ENCODE results near the gene PAPPA. TPM values are rescaled to one million over a fixed set of nuclear protein-coding genes. Genes with fewer than 3 reads are reported as not detected.

PAPPA gene
- total and polyA plus RNA-seq, 4 experiments from 2014 or later, result not detected

DNA sequence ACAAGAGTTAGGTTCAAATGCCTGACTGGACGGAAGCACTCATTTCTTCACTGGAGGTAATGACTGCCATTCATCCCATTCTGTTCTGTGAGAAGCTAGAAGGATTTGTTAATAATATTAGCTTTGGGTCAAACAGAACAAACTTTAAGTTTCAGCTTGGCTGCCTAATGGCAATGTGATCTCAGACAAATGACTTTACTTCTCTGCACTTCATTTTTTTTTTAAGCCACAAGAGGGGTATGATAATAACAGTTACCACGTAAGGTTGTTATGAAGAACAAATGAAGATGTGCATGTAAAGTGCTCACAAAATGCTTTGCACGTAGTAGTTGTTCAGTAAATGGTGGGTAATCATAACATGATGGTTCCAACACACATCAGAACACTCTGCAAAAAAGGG, 199.4 kb downstream of the PAPPA start:
- ChIA-PET POLR2A (ENCODE audit: partially characterized antibody) (no interaction called here), CTCF (ENCODE audit: partially characterized antibody) (no interaction called here)
- H3K27me3 ChIP-seq (ENCODE audit: insufficient read depth, low read length), result no peaks in the 10 kb centered on the region
- intact Hi-C loops (cut with micrococcal nuclease), result no loop called here
- H3K9me3 ChIP-seq (ENCODE audit: control insufficient read depth in 1 of 2, low read length in 2 of 2), result no peaks in the 10 kb centered on the region
- H3K4me3 ChIP-seq (ENCODE audit: low read length in 2 of 2), result no peak overlapping the region
- Mint-ChIP-seq H3K27ac (no peak overlapping the region), H3K36me3 (no peaks in the 10 kb centered on the region), H3K9me3 (no peaks in the 10 kb centered on the region), H3K4me1 (no peaks in the 10 kb centered on the region), H3K27me3 (peaks cover 0 to 2% of the 10 kb centered on the region in 2 donors), H3K4me3 (no peak overlapping the region)
- no peak overlapping the region for H3K27ac ChIP-seq (ENCODE audit: low read depth, low read length)
- DNase-seq, result no peak
- no peaks in the 10 kb centered on the region for H3K4me1 ChIP-seq (ENCODE audit: insufficient read depth, low read length)
- H3K36me3 ChIP-seq (ENCODE audit: insufficient read depth, low read length), result no peaks in the 10 kb centered on the region

DNA sequence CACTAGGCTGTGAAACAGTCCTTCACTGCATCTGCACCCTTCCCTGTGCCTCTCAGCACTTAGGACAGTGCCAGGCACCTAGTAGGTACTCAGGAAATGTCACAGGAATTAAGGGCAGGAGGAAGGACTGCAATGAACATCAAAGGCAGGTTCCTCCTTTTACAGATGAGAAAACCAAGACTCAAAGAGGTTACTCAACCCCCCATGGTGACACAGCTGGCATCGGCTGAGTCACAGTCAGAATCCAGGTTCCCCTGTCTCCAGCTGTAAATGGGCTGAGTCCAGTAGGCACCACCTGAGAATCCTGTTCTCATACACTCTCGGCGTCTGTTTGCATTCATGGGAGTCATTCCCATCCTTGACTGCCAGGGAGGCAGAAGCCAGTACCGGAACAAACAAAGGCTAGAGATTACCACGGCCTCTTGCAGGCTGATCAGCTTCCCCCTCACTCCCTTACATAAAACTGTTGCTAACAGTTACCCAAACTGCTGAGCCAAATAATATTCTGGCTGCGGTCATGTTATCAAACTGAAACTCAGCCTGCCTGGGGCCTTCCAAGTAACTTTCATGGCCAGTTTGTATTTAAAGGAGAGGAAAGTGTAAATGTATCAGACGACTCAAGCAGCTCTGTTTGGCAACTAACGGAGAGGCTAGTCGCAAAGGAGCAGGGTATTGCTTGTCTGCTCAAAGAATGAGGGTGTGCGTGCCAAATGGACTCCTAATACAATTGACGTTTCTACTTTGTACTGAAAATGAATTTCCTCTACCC, 201.7 kb downstream of the PAPPA start:
- Histone ChIP-seq H3K9me3 (ENCODE audit: control insufficient read depth in 1 of 2, low read length in 2 of 2) (no peaks in the 10 kb centered on the region), H3K4me3 (ENCODE audit: low read length in 2 of 2) (no peak overlapping the region), H3K36me3 (ENCODE audit: insufficient read depth, low read length) (no peaks in the 10 kb centered on the region), H3K27ac (ENCODE audit: low read depth, low read length) (no peak overlapping the region), H3K27me3 (ENCODE audit: insufficient read depth, low read length) (no peaks in the 10 kb centered on the region), H3K4me1 (ENCODE audit: insufficient read depth, low read length) (no peaks in the 10 kb centered on the region)
- ChIA-PET POLR2A (ENCODE audit: partially characterized antibody) (no interaction called here), CTCF (ENCODE audit: partially characterized antibody) (no interaction called here)
- H3K36me3 Mint-ChIP-seq, result no peaks in the 10 kb centered on the region
- H3K27ac Mint-ChIP-seq, result no peak overlapping the region
- no peak overlapping the region for H3K4me3 Mint-ChIP-seq
- intact Hi-C loops (cut with micrococcal nuclease), result no loop called here
- H3K27me3 Mint-ChIP-seq, result no peaks in the 10 kb centered on the region
- no peaks in the 10 kb centered on the region for H3K9me3 Mint-ChIP-seq
- H3K4me1 Mint-ChIP-seq, result no peaks in the 10 kb centered on the region
- DNase-seq, result no peak

DNA sequence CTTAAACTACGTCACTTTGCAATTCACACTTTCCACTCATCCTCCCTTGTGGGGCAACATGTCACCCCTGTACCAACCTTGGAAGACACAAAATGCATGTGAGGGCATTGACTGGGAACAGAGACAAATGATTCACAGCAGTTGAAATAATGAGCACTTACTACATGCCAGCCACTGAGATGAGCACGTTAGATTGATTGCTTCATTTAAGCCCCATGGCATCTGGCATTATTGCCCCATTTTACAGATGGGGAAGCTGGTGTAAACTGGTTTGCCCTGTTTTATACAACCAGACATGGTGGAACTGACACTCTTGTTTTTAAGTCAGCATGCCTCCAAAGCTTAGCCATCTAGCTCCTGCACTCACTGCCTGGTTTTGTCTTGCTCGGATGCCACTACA, 204.7 kb downstream of the PAPPA start:
- Mint-ChIP-seq H3K27me3 (no peaks in the 10 kb centered on the region), H3K36me3 (no peaks in the 10 kb centered on the region), H3K4me3 (no peak overlapping the region), H3K9me3 (no peaks in the 10 kb centered on the region), H3K27ac (no peak overlapping the region), H3K4me1 (no peaks in the 10 kb centered on the region)
- intact Hi-C loops (cut with micrococcal nuclease), result no loop called here
- CTCF ChIA-PET (ENCODE audit: partially characterized antibody), result no interaction called here
- Histone ChIP-seq H3K4me3 (ENCODE audit: low read length in 2 of 2) (no peak overlapping the region), H3K27me3 (ENCODE audit: insufficient read depth, low read length) (no peaks in the 10 kb centered on the region), H3K9me3 (ENCODE audit: control insufficient read depth in 1 of 2, low read length in 2 of 2) (no peaks in the 10 kb centered on the region), H3K4me1 (ENCODE audit: insufficient read depth, low read length) (no peaks in the 10 kb centered on the region), H3K36me3 (ENCODE audit: insufficient read depth, low read length) (no peaks in the 10 kb centered on the region), H3K27ac (ENCODE audit: low read depth, low read length) (no peak overlapping the region)
- POLR2A ChIA-PET (ENCODE audit: partially characterized antibody), result no interaction called here
- DNase-seq, result no peak

DNA sequence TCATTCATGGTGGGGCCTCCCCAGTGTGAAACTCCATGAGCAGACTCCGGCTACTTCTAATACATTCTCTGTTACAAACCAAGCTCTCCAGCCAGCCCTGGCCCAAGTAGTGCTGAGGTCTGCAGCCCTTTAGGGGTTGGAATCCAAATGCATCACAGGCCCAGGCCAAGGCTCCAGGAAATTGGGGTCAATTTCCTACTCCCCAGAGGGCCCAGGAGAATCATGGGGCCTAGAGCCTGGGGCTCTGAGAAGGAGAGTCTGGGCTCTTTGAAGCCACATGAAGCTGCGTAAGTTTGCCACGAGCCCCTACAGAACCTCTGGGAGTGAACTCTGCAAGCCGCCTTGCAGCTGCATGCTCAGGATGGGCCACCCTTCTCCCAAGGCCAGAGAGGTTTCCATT, 206.4 kb downstream of the PAPPA start:
- H3K4me3 ChIP-seq (ENCODE audit: low read length in 2 of 2), result no peak overlapping the region
- POLR2A ChIA-PET (ENCODE audit: partially characterized antibody), result no interaction called here

DNA sequence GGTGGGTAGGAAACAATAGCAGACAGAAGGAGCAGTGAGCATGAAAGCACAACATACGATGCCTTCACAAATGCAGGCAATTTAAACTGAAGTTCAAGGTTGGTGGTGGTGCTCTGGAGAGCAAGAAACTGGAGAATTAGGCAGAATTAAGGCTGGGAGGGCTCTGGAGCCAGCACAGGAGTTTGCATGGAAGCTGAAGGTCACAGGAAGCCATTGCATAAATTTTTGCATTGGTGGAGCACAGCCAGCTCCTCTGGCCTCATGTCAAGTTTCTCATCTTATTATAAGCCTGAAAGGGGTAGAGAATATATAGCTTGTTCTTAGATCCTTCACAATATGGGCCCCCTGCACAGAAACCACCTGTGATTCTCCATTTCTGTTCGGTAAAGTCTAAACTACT, 207.4 kb downstream of the PAPPA start:
- no peak overlapping the region for H3K4me3 ChIP-seq (ENCODE audit: low read length in 2 of 2)
- no peaks in the 10 kb centered on the region for H3K36me3 ChIP-seq (ENCODE audit: insufficient read depth, low read length)
- CTCF ChIA-PET (ENCODE audit: partially characterized antibody), result no interaction called here
- Mint-ChIP-seq H3K27ac (no peak overlapping the region), H3K9me3 (no peaks in the 10 kb centered on the region), H3K4me3 (no peak overlapping the region), H3K27me3 (no peaks in the 10 kb centered on the region), H3K4me1 (no peaks in the 10 kb centered on the region), H3K36me3 (no peaks in the 10 kb centered on the region)
- no peaks in the 10 kb centered on the region for H3K27me3 ChIP-seq (ENCODE audit: insufficient read depth, low read length)
- no peaks in the 10 kb centered on the region for H3K9me3 ChIP-seq (ENCODE audit: control insufficient read depth in 1 of 2, low read length in 2 of 2)
- no peak for DNase-seq
- intact Hi-C loops (cut with micrococcal nuclease), result no loop called here
- no peaks in the 10 kb centered on the region for H3K4me1 ChIP-seq (ENCODE audit: insufficient read depth, low read length)
- no peak overlapping the region for H3K27ac ChIP-seq (ENCODE audit: low read depth, low read length)
- POLR2A ChIA-PET (ENCODE audit: partially characterized antibody), result no interaction called here

More for the DNA sequence above, 206.4 kb downstream of the PAPPA start:
- Mint-ChIP-seq H3K27me3 (no peaks in the 10 kb centered on the region), H3K9me3 (no peaks in the 10 kb centered on the region), H3K27ac (no peak overlapping the region), H3K4me1 (no peaks in the 10 kb centered on the region), H3K36me3 (no peaks in the 10 kb centered on the region), H3K4me3 (no peak overlapping the region)
- DNase-seq, result no peak
- CTCF ChIA-PET (ENCODE audit: partially characterized antibody), result no interaction called here
- no peak overlapping the region for H3K27ac ChIP-seq (ENCODE audit: low read depth, low read length)
- no peaks in the 10 kb centered on the region for H3K4me1 ChIP-seq (ENCODE audit: insufficient read depth, low read length)
- no peaks in the 10 kb centered on the region for H3K36me3 ChIP-seq (ENCODE audit: insufficient read depth, low read length)
- intact Hi-C loops (cut with micrococcal nuclease), result no loop called here
- no peaks in the 10 kb centered on the region for H3K9me3 ChIP-seq (ENCODE audit: control insufficient read depth in 1 of 2, low read length in 2 of 2)
- no peaks in the 10 kb centered on the region for H3K27me3 ChIP-seq (ENCODE audit: insufficient read depth, low read length)

DNA sequence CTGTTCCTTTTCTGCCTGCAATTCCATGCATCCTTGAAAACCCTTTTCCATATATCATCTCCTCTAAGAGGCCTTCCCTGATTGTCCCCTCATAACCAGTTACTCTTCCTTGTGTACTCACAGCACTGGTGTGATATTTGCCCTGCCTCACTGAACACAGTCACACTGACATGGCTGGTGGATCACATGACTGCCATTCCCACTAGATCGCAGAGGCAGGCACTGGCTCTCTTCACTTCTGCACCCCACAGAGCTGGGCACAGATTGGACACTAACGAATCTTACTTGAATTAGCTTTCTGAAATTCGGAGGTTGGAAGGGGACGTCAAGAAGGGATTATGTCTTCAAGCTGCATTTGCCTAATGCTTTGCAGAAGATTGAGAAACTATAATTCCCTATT, 208.0 kb downstream of the PAPPA start:
- H3K9me3 ChIP-seq (ENCODE audit: control insufficient read depth in 1 of 2, low read length in 2 of 2), result no peaks in the 10 kb centered on the region
- ChIA-PET POLR2A (ENCODE audit: partially characterized antibody) (no interaction called here), CTCF (ENCODE audit: partially characterized antibody) (no interaction called here)
- Mint-ChIP-seq H3K4me3 (no peak overlapping the region), H3K9me3 (no peaks in the 10 kb centered on the region), H3K36me3 (no peaks in the 10 kb centered on the region), H3K27me3 (no peaks in the 10 kb centered on the region), H3K4me1 (no peaks in the 10 kb centered on the region), H3K27ac (no peak overlapping the region)
- intact Hi-C loops (cut with micrococcal nuclease), result no loop called here
- no peaks in the 10 kb centered on the region for H3K4me1 ChIP-seq (ENCODE audit: insufficient read depth, low read length)
- H3K27ac ChIP-seq (ENCODE audit: low read depth, low read length), result no peak overlapping the region
- DNase-seq, result no peak
- no peaks in the 10 kb centered on the region for H3K27me3 ChIP-seq (ENCODE audit: insufficient read depth, low read length)
- H3K4me3 ChIP-seq (ENCODE audit: low read length in 2 of 2), result no peak overlapping the region
- H3K36me3 ChIP-seq (ENCODE audit: insufficient read depth, low read length), result no peaks in the 10 kb centered on the region

DNA sequence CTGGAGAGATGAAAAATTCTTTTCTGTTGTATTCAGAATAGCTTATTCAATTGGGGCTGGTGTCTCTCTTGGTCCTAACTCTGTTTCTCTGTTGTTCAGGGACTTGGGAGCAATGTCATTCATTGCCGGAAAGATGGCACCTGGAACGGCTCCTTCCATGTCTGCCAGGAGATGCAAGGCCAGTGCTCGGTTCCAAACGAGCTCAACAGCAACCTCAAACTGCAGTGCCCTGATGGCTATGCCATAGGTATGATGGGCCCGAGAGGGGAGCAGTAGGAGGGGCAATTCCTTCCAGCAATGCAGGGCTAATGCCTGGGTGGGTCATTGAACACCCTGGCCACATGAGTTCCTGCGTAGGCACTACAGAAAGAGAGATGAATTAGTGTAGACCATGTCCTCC, 208.9 kb downstream of the PAPPA start:
- no peaks in the 10 kb centered on the region for H3K4me1 Mint-ChIP-seq
- no peak for DNase-seq
- Histone ChIP-seq H3K27ac (ENCODE audit: low read depth, low read length) (no peak overlapping the region), H3K9me3 (ENCODE audit: control insufficient read depth in 1 of 2, low read length in 2 of 2) (no peaks in the 10 kb centered on the region), H3K36me3 (ENCODE audit: insufficient read depth, low read length) (no peaks in the 10 kb centered on the region), H3K4me1 (ENCODE audit: insufficient read depth, low read length) (no peaks in the 10 kb centered on the region), H3K27me3 (ENCODE audit: insufficient read depth, low read length) (no peaks in the 10 kb centered on the region), H3K4me3 (ENCODE audit: low read length in 2 of 2) (no peak overlapping the region)
- ChIA-PET POLR2A (ENCODE audit: partially characterized antibody) (no interaction called here), CTCF (ENCODE audit: partially characterized antibody) (no interaction called here)
- no peak overlapping the region for H3K27ac Mint-ChIP-seq
- intact Hi-C loops (cut with micrococcal nuclease), result no loop called here
- no peak overlapping the region for H3K4me3 Mint-ChIP-seq
- no peaks in the 10 kb centered on the region for H3K9me3 Mint-ChIP-seq
- no peaks in the 10 kb centered on the region for H3K36me3 Mint-ChIP-seq
- H3K27me3 Mint-ChIP-seq, result no peaks in the 10 kb centered on the region

DNA sequence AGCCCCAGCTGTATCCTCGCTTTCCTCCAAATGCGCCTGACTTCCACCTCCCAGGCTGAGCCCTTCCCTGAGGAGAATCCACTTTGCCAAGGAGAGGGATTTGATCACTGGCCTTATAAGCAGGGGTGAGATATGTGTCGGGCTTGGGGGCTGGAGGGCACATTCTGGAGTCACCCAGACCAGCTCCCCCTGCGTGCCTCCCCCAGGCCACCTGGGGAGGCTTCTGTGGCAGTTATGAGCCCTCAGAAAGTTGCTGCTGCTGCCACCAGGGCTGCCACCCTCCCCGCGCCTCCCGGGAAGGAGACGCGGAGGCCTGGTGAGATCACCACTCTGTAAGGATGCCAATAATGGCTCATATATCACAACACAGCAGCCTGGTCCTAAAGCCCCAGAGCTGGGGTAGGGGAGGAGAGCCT, 211.5 kb downstream of the PAPPA start:
- Histone ChIP-seq H3K4me3 (ENCODE audit: low read length in 2 of 2) (no peak overlapping the region), H3K36me3 (ENCODE audit: insufficient read depth, low read length) (no peaks in the 10 kb centered on the region), H3K27ac (ENCODE audit: low read depth, low read length) (no peak overlapping the region), H3K4me1 (ENCODE audit: insufficient read depth, low read length) (no peaks in the 10 kb centered on the region), H3K9me3 (ENCODE audit: control insufficient read depth in 1 of 2, low read length in 2 of 2) (no peaks in the 10 kb centered on the region), H3K27me3 (ENCODE audit: insufficient read depth, low read length) (no peaks in the 10 kb centered on the region)
- CTCF ChIA-PET (ENCODE audit: partially characterized antibody), result no interaction called here
- Mint-ChIP-seq H3K4me1 (no peaks in the 10 kb centered on the region), H3K27me3 (no peaks in the 10 kb centered on the region), H3K4me3 (no peak overlapping the region), H3K27ac (no peak overlapping the region), H3K36me3 (no peaks in the 10 kb centered on the region), H3K9me3 (no peaks in the 10 kb centered on the region)
- intact Hi-C loops (cut with micrococcal nuclease), result no loop called here
- POLR2A ChIA-PET (ENCODE audit: partially characterized antibody), result no interaction called here
- no peak for DNase-seq
